ENCODE measurements around the gene TMEM154. TPM values are rescaled to one million over a fixed set of nuclear protein-coding genes. Genes with fewer than 3 reads are reported as not detected.

The TMEM154 gene
- total RNA-seq, 4 donors from 2014 or later: 0.38 to 1.3 (median 1.0) TPM

DNA sequence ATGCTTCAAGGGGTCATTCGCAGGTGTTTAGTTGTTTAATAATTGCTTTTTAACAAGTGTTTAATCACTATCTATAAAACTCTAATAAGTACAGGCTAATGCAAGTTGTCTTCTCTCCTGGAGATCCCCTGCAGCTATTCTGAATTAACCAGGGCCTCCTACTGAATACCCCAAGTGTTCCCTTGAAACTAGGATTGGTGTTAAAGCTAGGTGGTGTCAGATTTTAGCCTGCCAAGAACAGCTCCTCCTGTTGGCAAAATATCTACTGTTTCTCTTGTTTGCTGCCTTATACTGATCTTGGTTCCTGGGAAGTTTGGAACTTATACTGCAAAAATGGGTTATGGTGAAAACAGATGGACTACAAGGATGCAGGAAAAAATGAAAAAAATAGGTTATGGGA is 26.1 kb upstream of the TMEM154 start:
- TF ChIP-seq, protein P1, sequence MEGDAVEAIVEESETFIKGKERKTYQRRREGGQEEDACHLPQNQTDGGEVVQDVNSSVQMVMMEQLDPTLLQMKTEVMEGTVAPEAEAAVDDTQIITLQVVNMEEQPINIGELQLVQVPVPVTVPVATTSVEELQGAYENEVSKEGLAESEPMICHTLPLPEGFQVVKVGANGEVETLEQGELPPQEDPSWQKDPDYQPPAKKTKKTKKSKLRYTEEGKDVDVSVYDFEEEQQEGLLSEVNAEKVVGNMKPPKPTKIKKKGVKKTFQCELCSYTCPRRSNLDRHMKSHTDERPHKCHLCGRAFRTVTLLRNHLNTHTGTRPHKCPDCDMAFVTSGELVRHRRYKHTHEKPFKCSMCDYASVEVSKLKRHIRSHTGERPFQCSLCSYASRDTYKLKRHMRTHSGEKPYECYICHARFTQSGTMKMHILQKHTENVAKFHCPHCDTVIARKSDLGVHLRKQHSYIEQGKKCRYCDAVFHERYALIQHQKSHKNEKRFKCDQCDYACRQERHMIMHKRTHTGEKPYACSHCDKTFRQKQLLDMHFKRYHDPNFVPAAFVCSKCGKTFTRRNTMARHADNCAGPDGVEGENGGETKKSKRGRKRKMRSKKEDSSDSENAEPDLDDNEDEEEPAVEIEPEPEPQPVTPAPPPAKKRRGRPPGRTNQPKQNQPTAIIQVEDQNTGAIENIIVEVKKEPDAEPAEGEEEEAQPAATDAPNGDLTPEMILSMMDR (IDR thresholded peaks at IDR 0.05; ENCODE audit: low read depth): no peak

GRCh38 chr4:152704788-152705187 is 25.0 kb upstream of the TMEM154 start:
- TF ChIP-seq, protein P1 (IDR thresholded peaks at IDR 0.05; ENCODE audit: low read depth): no peak

- TF ChIP-seq, protein P1 (IDR thresholded peaks at IDR 0.05; ENCODE audit: low read depth): no peak
Observed at GRCh38 chr4:152700151-152700550, 20.4 kb upstream of the TMEM154 start.

DNA sequence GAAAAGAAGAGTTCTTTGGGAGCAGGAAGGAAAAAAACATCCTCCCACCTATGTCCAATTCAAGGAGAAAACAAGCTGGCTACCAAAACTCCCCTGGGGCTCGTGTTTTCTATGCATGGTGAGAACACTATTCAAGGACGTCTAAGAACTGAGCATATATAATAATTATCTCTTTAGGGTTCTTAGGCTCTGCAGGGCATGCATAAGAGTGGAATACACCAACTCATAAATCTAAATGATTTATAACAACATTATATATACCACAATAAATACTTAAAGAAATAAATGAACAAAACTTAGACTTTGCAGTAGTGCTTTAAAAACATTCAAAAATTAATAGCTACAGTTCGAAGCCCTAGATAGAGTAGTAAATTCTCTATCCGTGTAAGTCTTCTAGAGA is 19.5 kb upstream of the TMEM154 start:
- TF ChIP-seq, protein P1 (IDR thresholded peaks at IDR 0.05; ENCODE audit: low read depth): no peak

DNA sequence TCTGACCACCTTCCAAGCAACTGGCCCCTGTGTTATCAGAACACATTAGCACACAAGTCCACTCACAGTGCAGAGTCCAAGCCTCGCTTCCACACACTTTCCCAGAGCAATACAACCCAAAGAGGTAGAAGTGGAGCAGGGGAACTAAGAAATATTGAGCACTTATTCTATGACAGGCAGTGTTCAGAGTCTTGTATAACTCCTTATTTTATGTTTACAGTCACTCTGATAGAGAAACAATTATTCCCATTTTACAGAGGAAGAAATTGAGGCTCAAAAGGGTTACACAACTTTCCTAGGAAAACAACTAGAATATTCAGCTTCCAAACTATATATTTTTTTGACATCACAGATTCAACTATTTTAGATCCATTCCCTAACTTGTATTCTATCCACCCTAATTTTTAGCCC is 18.3 kb upstream of the TMEM154 start:
- TF ChIP-seq, protein P1 (IDR thresholded peaks at IDR 0.05; ENCODE audit: low read depth): no peak

- TF ChIP-seq, protein P1 (IDR thresholded peaks at IDR 0.05; ENCODE audit: low read depth): no peak
Observed at GRCh38 chr4:152697284-152698088, 17.7 kb upstream of the TMEM154 start.

GRCh38 chr4:152696764-152697261 is 17.0 kb upstream of the TMEM154 start:
- TF ChIP-seq, protein P1 (IDR thresholded peaks at IDR 0.05; ENCODE audit: low read depth): no peak

Measured in subcutaneous adipose tissue (tissue), 4 donors.